NCI-H2107 treated with DMSO at 0.1 percent for 48 hours (cell line): Measurements from ENCODE around the gene AMDHD1.
"Not testable (repeated sequence)": the region's sequence is repeated elsewhere in the genome, so short reads cannot be mapped to it uniquely, and the experiment has no call there.

Experiments
- DNase-seq: peaks from one replicate; lab custom pipeline; 2025; ENCODE audit not compliant: unreplicated experiment; lab: John Stamatoyannopoulos, UW

The AMDHD1 gene

GRCh38 chr12:95963096-95963495 is 20.0 kb downstream of the AMDHD1 start:
- DNase-seq: no peak

- DNase-seq: no peak
Measured at GRCh38 chr12:95966287-95966870, 23.2 kb downstream of the AMDHD1 start.

- no peak for DNase-seq
Measured at GRCh38 chr12:95967301-95967700, 24.2 kb downstream of the AMDHD1 start.

- not testable (repeated sequence) for DNase-seq
Measured at GRCh38 chr12:95969116-95969515, 26.0 kb downstream of the AMDHD1 start.

GRCh38 chr12:95970905-95971304 is 27.8 kb downstream of the AMDHD1 start:
- DNase-seq: no peak

- DNase-seq: no peak
Measured at GRCh38 chr12:95972832-95973456, 29.8 kb downstream of the AMDHD1 start.

- no peak for DNase-seq
Measured at GRCh38 chr12:95974358-95974757, 31.2 kb downstream of the AMDHD1 start.

- DNase-seq: no peak
Measured at GRCh38 chr12:95975491-95975890, 32.4 kb downstream of the AMDHD1 start.

- DNase-seq: no peak
Measured at GRCh38 chr12:95976416-95976832, 33.3 kb downstream of the AMDHD1 start.

- no peak for DNase-seq
Measured at GRCh38 chr12:95977764-95978305, 34.7 kb downstream of the AMDHD1 start.

- DNase-seq: no peak
Measured at GRCh38 chr12:95978351-95978750, 35.2 kb downstream of the AMDHD1 start.

GRCh38 chr12:95978774-95979173 is 35.6 kb downstream of the AMDHD1 start:
- no peak for DNase-seq

- no peak for DNase-seq
Measured at GRCh38 chr12:95980437-95980836, 37.3 kb downstream of the AMDHD1 start.

- no peak for DNase-seq
Measured at GRCh38 chr12:95982602-95983001, 39.5 kb downstream of the AMDHD1 start.

GRCh38 chr12:95984682-95985081 is 41.6 kb downstream of the AMDHD1 start:
- no peak for DNase-seq

- DNase-seq: no peak
Measured at GRCh38 chr12:95986635-95987570, 43.8 kb downstream of the AMDHD1 start.

- no peak for DNase-seq
Measured at GRCh38 chr12:95988506-95989275, 45.6 kb downstream of the AMDHD1 start.

- no peak for DNase-seq
Measured at GRCh38 chr12:95989504-95990123, 46.5 kb downstream of the AMDHD1 start.

- DNase-seq: no peak
Measured at GRCh38 chr12:95990136-95990535, 47.0 kb downstream of the AMDHD1 start.

GRCh38 chr12:95993907-95994306 is 50.8 kb downstream of the AMDHD1 start:
- no peak for DNase-seq
